Transverse colon (tissue), 4 donors: ENCODE measurements around the gene RNASE12. TPM values are rescaled to one million over a fixed set of nuclear protein-coding genes. Genes with fewer than 3 reads are reported as not detected.

ENCODE experiments used
- DNase-seq: peaks from one replicate; pipeline ENCODE4 v3.0.0-alpha.2; 2019
- H3K27ac ChIP-seq, 4 donors: fragments of 200-600 bp; sonication (generic); 2 replicates each; pipeline ENCODE4 v1.5.1; 2016 to 2018; ENCODE audit warnings: inconsistent platforms in 4 of 4
- H3K27me3 ChIP-seq: fragments of 200-600 bp; sonication (generic); 2 replicates; pipeline ENCODE4 v1.5.1; 2017; ENCODE audit warnings: inconsistent platforms
- H3K36me3 ChIP-seq, 4 donors: fragments of 200-600 bp; sonication (generic); 2 replicates each; pipeline ENCODE4 v1.5.1; 2017 to 2019; ENCODE audit warnings: inconsistent platforms in 4 of 4
- H3K4me1 ChIP-seq, 4 donors: fragments of 200-600 bp; sonication (generic); 2 replicates each; pipeline ENCODE4 v1.5.1; 2017 to 2020; ENCODE audit warnings: inconsistent platforms in 4 of 4
- H3K4me3 ChIP-seq, 4 donors: fragments of 200-600 bp; sonication (generic); 1 replicate in 1 of 4; 2 replicates in 3 of 4; pipeline versions ENCODE4 v1.5.1 to v1.6.1; 2017 to 2019; ENCODE audit warnings: inconsistent platforms in 4 of 4
- H3K9me3 ChIP-seq, 2 donors: fragments of 200-600 bp; sonication (generic); 2 replicates each; pipeline ENCODE4 v1.5.1; 2017 to 2019; ENCODE audit warnings: inconsistent platforms in 2 of 2
- CTCF ChIP-seq, 5 experiments: fragments of 200-600 bp in 3 of 5; fragments of 450-650 bp in 2 of 5; sonication (generic) in 3 of 5; IDR thresholded peaks; 1 replicate in 2 of 5; 2 replicates in 3 of 5; pipeline ENCODE4 v1.5.1; 2016 to 2017; ENCODE audit warnings: antibody characterized with exemption in 5 of 5, inconsistent platforms in 3 of 5, mild to moderate bottlenecking in 2 of 5, moderate library complexity in 1 of 5
- EP300 ChIP-seq: sonication (generic); formaldehyde crosslinking; IDR thresholded peaks from one replicate; pipeline ENCODE4 v1.6.1; 2017; ENCODE audit warnings: antibody characterized with exemption, low read depth
- POLR2A ChIP-seq: fragments of 450-650 bp; IDR thresholded peaks from one replicate; pipeline ENCODE4 v1.6.1; 2016; ENCODE audit warnings: antibody characterized with exemption, mild to moderate bottlenecking, moderate library complexity
- POLR2AphosphoS5 ChIP-seq, 3 donors: sonication (generic); formaldehyde crosslinking; IDR thresholded peaks; one replicate each; pipeline ENCODE4 v1.6.1; 2016; ENCODE audit warnings: antibody characterized with exemption in 3 of 3
- WGBS, 2 donors: methylation state at CpG; one replicate each; pipeline ENCODE4 v1.1.5; 2018; ENCODE audit warnings: low coverage in 1 of 2; 5-methylcytosine and 5-hydroxymethylcytosine counted together
- in situ Hi-C, 4 donors: fragments of 200-750 bp; cut with MboI; loops; one replicate each; pipeline versions ENCODE4 v1.15.0 to v1.15.1; 2017; ENCODE audit warnings: low sequenced_read_pairs in 3 of 4, low pct_ligation_motif_present in 1 of 4, low pct_unique_long_range_greater_than_20kb in 1 of 4
- intact Hi-C: fragments of 100-400 bp; cut with DNase I; formaldehyde crosslinking; loops from one replicate; pipeline ENCODE4 v1.15.1; 2023; ENCODE audit warnings: low total_unique reads
- total RNA-seq, 4 donors: library from RNA; depleted of rRNA; stranded (reverse); fragments of >200 nt; gene quantifications; one replicate each; pipeline ENCODE4 v1.1.0, GENCODE V29; 2016

Gene RNASE12
- total RNA-seq, 4 donors from 2014 or later, result not detected

- intact Hi-C loops (no loop called here), in situ Hi-C loops (no loop called here)
- no peaks in the 10 kb centered on the region for H3K9me3 ChIP-seq
- DNase-seq, result no peak
- no peak within 1 kb of the TSS for H3K4me3 ChIP-seq
- WGBS, 2 donors, result 77 to 78% methylated on average over 4 to 6 of the region's 6 CpGs
- H3K27ac ChIP-seq, result no peak within 1 kb of the TSS
- no peaks in the 10 kb centered on the region for H3K36me3 ChIP-seq
- H3K27me3 ChIP-seq, result no peaks in the 10 kb centered on the region
- no peaks in the 10 kb centered on the region for H3K4me1 ChIP-seq
- no peak for TF ChIP-seq POLR2AphosphoS5 (IDR thresholded peaks at IDR 0.05)
- TF ChIP-seq POLR2A, result no peak
- TF ChIP-seq CTCF (IDR thresholded peaks at IDR 0.05), result no peak
- TF ChIP-seq EP300, result no peak
These were observed 3.6 kb downstream of the RNASE12 start, which contains the start of gene RNASE11 for GRCh38 chr14:20587489-20588154. Gene RNASE11, minus strand, starts transcription at chr14:20588001.

GRCh38 chr14:20583908-20584307 lies 7.3 kb downstream of the RNASE12 start:
- intact Hi-C loops, result no loop called here
- H3K27me3 ChIP-seq, result no peaks in the 10 kb centered on the region
- H3K36me3 ChIP-seq, result no peaks in the 10 kb centered on the region
- no peak overlapping the region for H3K27ac ChIP-seq
- TF ChIP-seq CTCF (IDR thresholded peaks at IDR 0.05) (no peak), POLR2AphosphoS5 (IDR thresholded peaks at IDR 0.05) (no peak), EP300 (no peak), POLR2A (no peak)
- 74% methylated on average over 5 of the region's 5 CpGs; no CpG with 5 or more reads in 1 of the 2 donors for WGBS, 2 donors
- no peaks in the 10 kb centered on the region for H3K9me3 ChIP-seq
- no peak for DNase-seq
- H3K4me3 ChIP-seq, result no peak overlapping the region
- in situ Hi-C loops, result no loop called here
- H3K4me1 ChIP-seq, result no peaks in the 10 kb centered on the region

GRCh38 chr14:20583142-20583541 lies 8.0 kb downstream of the RNASE12 start:
- Histone ChIP-seq H3K9me3 (no peaks in the 10 kb centered on the region), H3K4me3 (no peak overlapping the region), H3K36me3 (no peaks in the 10 kb centered on the region), H3K4me1 (no peaks in the 10 kb centered on the region), H3K27me3 (no peaks in the 10 kb centered on the region), H3K27ac (no peak overlapping the region)
- TF ChIP-seq POLR2A (no peak), POLR2AphosphoS5 (IDR thresholded peaks at IDR 0.05) (no peak), CTCF (IDR thresholded peaks at IDR 0.05) (no peak), EP300 (no peak)
- intact Hi-C loops, result no loop called here
- in situ Hi-C loops, result no loop called here
- DNase-seq, result no peak

- no peak for TF ChIP-seq EP300
- TF ChIP-seq POLR2AphosphoS5 (IDR thresholded peaks at IDR 0.05), result no peak
- TF ChIP-seq CTCF (IDR thresholded peaks at IDR 0.05), result no peak
- TF ChIP-seq POLR2A, result no peak
- in situ Hi-C loops, result no loop called here
- Histone ChIP-seq H3K4me1 (no peaks in the 10 kb centered on the region), H3K4me3 (no peak overlapping the region), H3K27ac (no peak overlapping the region), H3K9me3 (no peaks in the 10 kb centered on the region), H3K36me3 (no peaks in the 10 kb centered on the region), H3K27me3 (no peaks in the 10 kb centered on the region)
- 76 to 81% methylated on average over 4 of the region's 4 CpGs for WGBS, 2 donors
- intact Hi-C loops, result no loop called here
- DNase-seq, result no peak
These were observed 10.9 kb downstream of the RNASE12 start for GRCh38 chr14:20580242-20580641.
